Kidney (tissue), 14 donors: Measurements from ENCODE around the gene AGPAT4. TPM values are rescaled to one million over a fixed set of nuclear protein-coding genes. Genes with fewer than 3 reads are reported as not detected.
A peak's percentile ranks its signal among the peaks of the same experiment; 100 is the strongest.
"Not testable (repeated sequence)": the region's sequence is repeated elsewhere in the genome, so short reads cannot be mapped to it uniquely, and the experiment has no call there.

Source experiments
- DNase-seq, 5 donors: peaks; one replicate each; pipeline ENCODE4 v3.0.0-alpha.2; 2013 to 2020
- FAIRE-seq: peaks from 2 replicates; lab custom pipeline; 2012; peaks lifted over from hg19 to GRCh38; lab: Jason Lieb, UNC
- H3K27ac ChIP-seq, 2 donors: one replicate each; pipeline ENCODE4 v1.7.0; 2013; ENCODE audit warnings: low read depth in 2 of 2, low read length in 2 of 2, inconsistent platforms in 1 of 2
- H3K27me3 ChIP-seq: one replicate; pipeline ENCODE4 v1.7.1; 2013; ENCODE audit warnings: low read length, inconsistent platforms; ENCODE audit not compliant: control insufficient read depth, insufficient read depth
- H3K36me3 ChIP-seq, 3 donors: one replicate each; pipeline versions ENCODE4 v1.7.0 to v1.7.1; 2013; ENCODE audit warnings: low read length in 3 of 3, control low read depth in 1 of 3, inconsistent platforms in 1 of 3; ENCODE audit not compliant: insufficient read depth in 3 of 3, control insufficient read depth in 2 of 3
- H3K4me1 ChIP-seq, 3 donors: one replicate each; pipeline versions ENCODE4 v1.7.0 to v1.7.1; 2013; ENCODE audit warnings: low read length in 3 of 3, inconsistent platforms in 1 of 3, low read depth in 1 of 3; ENCODE audit not compliant: control insufficient read depth in 2 of 3, insufficient read depth in 2 of 3
- H3K4me3 ChIP-seq, 3 donors: one replicate each; pipeline versions ENCODE4 v1.7.0 to v1.8.1; 2013; ENCODE audit warnings: low read length in 3 of 3, control low read depth in 1 of 3, inconsistent platforms in 1 of 3
- H3K9ac ChIP-seq, 3 donors: one replicate each; pipeline versions ENCODE4 v1.7.0 to v1.7.1; 2013; ENCODE audit warnings: low read length in 3 of 3, control low read depth in 1 of 3, inconsistent platforms in 1 of 3
- H3K9me3 ChIP-seq, 3 donors: one replicate each; pipeline versions ENCODE4 v1.7.0 to v1.7.1; 2013; ENCODE audit warnings: low read length in 3 of 3, control low read depth in 1 of 3, inconsistent platforms in 1 of 3; ENCODE audit not compliant: control insufficient read depth in 2 of 3, insufficient read depth in 1 of 3
- intact Hi-C: fragments of 100-400 bp; cut with DNase I; formaldehyde crosslinking; loops from one replicate; pipeline ENCODE4 v1.11.1; 2022
- polyA plus RNA-seq: library from polyadenylated mRNA; stranded (reverse); fragments of 350-450 nt; fragmentation: Illumina TruSeq; extraction: RNeasy Lipid Tissue Mini Kit (QIAGEN cat#74804); gene quantifications from one replicate; pipeline ENCODE4 v1.2.3, GENCODE V29; 2014; ENCODE audit warnings: low read depth, low replicate concordance; ENCODE audit not compliant: insufficient read depth
- total RNA-seq: library from RNA; stranded (reverse); fragmentation: NEBNext Ultra II Directional; extraction: Animal tissue kit (Norgen Biotek cat#: 25700); gene quantifications from one replicate; pipeline ENCODE4 v1.2.1, GENCODE V29; 2021
- TF ChIP-seq, protein P1 (sequence below): IDR thresholded peaks from 3 replicates; pipeline ENCODE4 v1.5.1; 2012; ENCODE audit warnings: mild to moderate bottlenecking, moderate library complexity, borderline replicate concordance; ENCODE audit not compliant: insufficient read depth; ENCODE audit errors: extremely low read depth
- donor health status: control.
- donor health status: control.
- donor health status: control.
- donor health status: control.
- donor health status: control.
- donor health status: DM: yes; HTN: yes; CAD: no.
- donor health status: Normal renal cell carcinoma (clear cell type).

AGPAT4 gene
- total and polyA plus RNA-seq, 2 donors from 2014 or later, result 3.3 to 12.3 TPM

GRCh38 chr6:161227004-161227960, 46.6 kb downstream of the AGPAT4 start:
- H3K27ac ChIP-seq, result no peak overlapping the region

GRCh38 chr6:161226009-161226964, 47.6 kb downstream of the AGPAT4 start:
- intact Hi-C loops, result no loop called here
- peak overlapping the region in 1 of 2 donors; percentile 26 for H3K27ac ChIP-seq
- peaks cover 0 to 21% (median 17%) of the 10 kb centered on the region in 3 donors for H3K4me1 ChIP-seq
- DNase-seq, result peak in 2 of 5 donors; percentile 49 to 68
- no peak overlapping the region for H3K4me3 ChIP-seq
- no peaks in the 10 kb centered on the region for H3K27me3 ChIP-seq
- no peak overlapping the region for H3K9ac ChIP-seq
- FAIRE-seq, result no peak
- H3K36me3 ChIP-seq, result no peaks in the 10 kb centered on the region
- no peaks in the 10 kb centered on the region for H3K9me3 ChIP-seq
- TF ChIP-seq, protein P1, sequence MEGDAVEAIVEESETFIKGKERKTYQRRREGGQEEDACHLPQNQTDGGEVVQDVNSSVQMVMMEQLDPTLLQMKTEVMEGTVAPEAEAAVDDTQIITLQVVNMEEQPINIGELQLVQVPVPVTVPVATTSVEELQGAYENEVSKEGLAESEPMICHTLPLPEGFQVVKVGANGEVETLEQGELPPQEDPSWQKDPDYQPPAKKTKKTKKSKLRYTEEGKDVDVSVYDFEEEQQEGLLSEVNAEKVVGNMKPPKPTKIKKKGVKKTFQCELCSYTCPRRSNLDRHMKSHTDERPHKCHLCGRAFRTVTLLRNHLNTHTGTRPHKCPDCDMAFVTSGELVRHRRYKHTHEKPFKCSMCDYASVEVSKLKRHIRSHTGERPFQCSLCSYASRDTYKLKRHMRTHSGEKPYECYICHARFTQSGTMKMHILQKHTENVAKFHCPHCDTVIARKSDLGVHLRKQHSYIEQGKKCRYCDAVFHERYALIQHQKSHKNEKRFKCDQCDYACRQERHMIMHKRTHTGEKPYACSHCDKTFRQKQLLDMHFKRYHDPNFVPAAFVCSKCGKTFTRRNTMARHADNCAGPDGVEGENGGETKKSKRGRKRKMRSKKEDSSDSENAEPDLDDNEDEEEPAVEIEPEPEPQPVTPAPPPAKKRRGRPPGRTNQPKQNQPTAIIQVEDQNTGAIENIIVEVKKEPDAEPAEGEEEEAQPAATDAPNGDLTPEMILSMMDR, result no peak

More at GRCh38 chr6:161227004-161227960, 46.6 kb downstream of the AGPAT4 start:
- intact Hi-C loops, result no loop called here
- Histone ChIP-seq H3K4me1 (peaks cover 0 to 21% (median 17%) of the 10 kb centered on the region in 3 donors), H3K27me3 (no peaks in the 10 kb centered on the region), H3K4me3 (no peak overlapping the region), H3K36me3 (no peaks in the 10 kb centered on the region), H3K9me3 (no peaks in the 10 kb centered on the region), H3K9ac (no peak overlapping the region)
- FAIRE-seq (no peak), DNase-seq (no peak)
- TF ChIP-seq, protein P1, result no peak

- FAIRE-seq (no peak), DNase-seq (peak in 2 of 5 donors; percentile 33 to 54)
- TF ChIP-seq, protein P1, result no peak
- Histone ChIP-seq H3K9ac (no peak overlapping the region), H3K4me3 (no peak overlapping the region), H3K36me3 (no peaks in the 10 kb centered on the region), H3K9me3 (no peaks in the 10 kb centered on the region), H3K4me1 (peaks cover 0 to 21% (median 17%) of the 10 kb centered on the region in 3 donors), H3K27me3 (no peaks in the 10 kb centered on the region), H3K27ac (no peak overlapping the region)
- intact Hi-C loops, result no loop called here
These were observed 48.2 kb downstream of the AGPAT4 start for GRCh38 chr6:161225681-161226008.

- H3K27ac ChIP-seq, H3K4me3 ChIP-seq, H3K9me3 ChIP-seq, FAIRE-seq, H3K27me3 ChIP-seq, DNase-seq, intact Hi-C loops, H3K9ac ChIP-seq, H3K36me3 ChIP-seq: not testable (repeated sequence)
- H3K4me1 ChIP-seq, result peaks cover 0 to 21% (median 17%) of the 10 kb centered on the region in 3 donors
These were observed 48.7 kb downstream of the AGPAT4 start for GRCh38 chr6:161224951-161225680.
